NCI-H2196 treated with DMSO at 0.1 percent for 48 hours (cell line): ENCODE data around the gene ZNF469.

Source experiments
- DNase-seq: peaks from one replicate; lab custom pipeline; 2025; ENCODE audit not compliant: unreplicated experiment; lab: John Stamatoyannopoulos, UW

The ZNF469 gene

DNA sequence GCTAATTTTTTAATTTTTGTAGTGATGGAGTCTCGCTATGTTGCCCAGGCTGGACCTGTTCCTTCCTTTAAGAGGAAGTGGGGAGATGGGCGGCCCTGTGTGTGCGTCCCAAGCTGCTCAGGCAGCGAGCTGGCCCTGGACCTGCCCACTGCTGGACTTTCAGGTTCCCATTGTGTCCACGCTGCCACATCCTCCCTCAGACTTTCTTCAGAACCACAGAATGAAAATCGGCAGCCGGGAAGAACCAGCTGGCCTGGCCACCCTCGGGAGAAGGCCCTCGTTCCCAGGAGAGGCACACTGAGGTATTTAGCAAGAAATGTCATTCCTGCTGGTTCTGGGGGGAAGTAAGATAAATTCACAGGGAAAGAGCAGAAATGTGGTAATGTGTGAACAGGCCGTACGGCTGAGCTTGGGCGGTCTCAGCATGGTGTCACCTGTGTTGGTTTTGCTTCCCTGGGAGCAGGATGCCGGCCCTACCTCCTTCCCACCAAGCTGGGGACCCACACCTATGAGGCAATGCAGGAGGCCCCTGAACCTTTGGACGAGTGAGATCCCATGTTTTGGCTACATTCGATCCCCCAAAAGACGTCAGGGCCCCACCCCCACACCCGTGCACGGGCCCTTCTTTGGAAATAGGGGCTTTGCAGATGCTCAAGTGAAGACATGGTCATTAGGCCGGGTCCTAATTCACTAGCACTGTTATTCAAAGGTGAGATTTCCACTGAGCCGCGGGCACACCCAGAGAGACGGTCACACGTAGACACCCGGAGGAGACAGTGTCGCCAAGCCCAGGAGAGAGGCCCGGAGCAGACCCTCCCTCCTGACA is 35.9 kb upstream of the ZNF469 start:
- no peak for DNase-seq

DNA sequence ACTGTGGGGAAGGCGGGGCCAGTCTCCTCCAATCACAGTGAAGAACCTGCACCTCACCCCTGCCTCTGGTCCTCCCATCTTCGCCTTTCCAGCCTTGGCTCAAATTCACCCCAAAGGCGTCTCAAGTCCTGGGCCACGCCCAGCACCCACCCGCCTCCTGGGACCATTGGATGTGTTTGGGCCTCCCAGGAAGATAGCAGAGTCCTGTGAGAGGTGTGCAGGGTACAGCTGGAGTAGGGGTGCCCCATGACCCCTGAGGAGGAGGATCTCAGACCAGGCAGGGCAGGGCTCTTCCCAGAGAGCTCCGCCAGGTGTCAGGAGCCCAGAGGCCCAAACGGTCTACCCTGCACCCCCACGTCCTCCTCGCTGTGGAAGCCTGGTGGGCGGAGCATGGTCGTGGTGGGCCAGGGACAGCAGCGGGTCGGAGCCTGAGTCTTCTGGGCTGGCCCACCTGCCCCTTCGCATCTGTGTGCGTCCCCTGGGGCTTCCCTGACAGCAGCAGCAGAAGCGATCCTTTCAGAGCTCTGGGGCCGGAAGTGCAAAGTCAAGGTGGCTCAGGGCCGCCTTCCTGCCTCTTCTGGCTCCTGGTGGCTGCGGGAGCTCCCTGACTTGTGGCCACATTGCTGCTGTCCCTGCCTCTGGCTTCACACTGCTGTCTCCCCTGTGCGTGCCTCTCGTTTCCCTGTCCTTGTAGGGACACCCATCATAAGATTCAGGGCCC is 34.9 kb upstream of the ZNF469 start:
- DNase-seq = no peak

DNA sequence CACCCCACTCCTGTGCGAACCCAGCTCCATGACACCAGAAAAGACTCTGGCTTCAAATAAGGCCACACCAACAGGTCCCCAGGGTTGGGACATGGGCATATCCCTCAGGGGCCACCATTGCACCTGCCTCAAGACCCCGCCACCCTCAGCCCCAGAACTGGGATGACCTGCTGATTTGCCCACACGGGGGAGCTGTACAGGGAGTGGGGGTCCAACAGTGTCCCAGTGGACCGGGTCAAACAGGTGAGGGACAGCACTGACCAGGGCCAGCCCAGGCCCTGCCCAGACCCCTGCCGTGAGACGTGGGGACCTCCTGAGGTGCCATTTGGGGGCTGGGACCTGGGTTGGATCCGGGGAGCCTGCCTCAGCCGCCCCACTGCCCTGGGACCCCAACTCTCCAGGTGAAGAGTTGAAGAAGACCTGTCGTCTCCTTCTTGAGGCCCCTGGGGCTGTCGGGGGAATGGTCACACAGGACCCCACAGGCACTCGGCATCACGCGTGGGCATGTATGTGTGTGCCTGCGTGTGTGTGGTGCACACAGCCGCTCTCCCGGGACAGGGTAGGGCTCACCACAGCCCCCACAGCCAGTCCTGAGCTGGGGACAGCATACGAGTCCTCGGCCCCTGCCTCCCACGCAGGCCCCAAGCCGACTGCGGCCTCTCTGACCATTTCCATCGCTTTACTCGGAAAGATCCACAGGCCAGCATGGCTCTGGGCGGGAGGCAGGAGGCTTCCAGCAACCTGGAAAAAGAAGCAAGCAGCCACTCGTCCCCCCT is 34.2 kb upstream of the ZNF469 start:
- no peak for DNase-seq

DNA sequence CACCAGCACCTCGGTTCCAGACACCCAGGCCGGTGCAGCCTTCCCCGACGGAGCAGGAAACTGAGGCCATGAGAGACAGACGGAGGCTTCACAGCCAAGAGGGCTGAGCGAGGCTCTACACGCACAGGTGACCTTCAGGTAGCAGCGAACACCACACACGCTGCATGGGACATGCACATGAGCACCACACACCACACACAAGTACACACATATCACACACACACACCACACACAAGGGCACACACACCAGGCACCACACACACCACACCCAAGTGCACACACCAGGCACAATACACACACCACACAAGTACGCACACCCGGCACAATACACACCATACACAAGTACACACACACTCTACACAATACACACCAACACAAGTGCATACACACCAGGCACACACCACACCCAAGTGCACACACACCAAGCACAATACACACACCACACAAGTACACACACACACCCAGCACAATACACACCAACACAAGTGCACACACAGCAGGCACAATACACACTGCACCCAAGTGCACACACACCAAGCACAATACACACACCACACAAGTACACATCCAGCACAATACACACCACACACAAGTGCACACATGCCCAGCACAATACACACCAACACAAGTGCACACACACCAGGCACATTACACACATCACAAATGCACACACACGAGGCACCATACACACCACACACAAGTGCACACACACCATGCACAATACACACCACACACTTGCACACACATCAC is 33.4 kb upstream of the ZNF469 start:
- DNase-seq = no peak

DNA sequence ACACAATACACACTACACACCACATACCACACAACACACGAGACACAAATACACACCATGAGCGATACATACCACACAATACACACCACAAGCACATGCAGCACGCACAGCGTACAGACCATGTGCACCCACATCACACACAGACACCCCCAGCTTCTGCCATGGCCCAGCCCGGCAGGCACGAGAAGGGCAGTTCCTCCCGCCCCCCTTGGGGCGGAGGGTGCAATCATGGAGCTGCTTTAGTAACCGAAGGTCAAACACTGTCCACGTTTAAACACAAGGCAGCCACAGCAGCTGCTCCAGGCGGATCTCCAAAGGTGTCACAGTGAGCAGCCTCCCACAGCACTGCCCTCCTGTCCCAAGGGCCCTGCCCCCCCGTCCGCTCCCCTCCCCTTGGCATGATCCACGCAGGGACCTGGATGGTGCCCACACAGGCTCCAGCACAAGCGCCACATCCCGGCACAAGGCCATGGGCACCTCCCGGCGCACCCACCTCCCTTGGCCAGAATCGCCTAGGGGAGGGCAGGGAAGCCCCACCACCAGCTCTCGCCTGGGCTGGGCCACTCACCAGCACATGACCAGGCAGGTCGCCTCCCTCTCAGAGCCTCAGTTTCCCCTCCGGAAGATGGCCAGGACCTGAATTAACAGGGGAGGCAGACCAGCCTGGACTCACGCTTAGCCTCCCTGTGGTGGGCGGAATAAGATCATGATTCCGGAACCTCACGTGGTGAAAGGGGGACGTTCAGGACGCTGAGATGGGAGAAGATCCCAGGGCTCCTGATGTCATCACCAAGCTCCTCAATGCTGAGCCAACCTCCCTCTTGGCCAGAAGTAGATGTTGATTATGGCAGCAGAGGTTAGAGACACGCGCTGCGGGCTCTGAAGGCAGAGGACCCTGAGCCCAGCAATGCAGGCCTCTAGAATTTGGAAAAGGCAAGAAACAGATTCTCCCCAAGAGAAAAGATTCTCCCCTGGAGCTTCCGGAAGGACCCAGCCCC is 32.6 kb upstream of the ZNF469 start:
- no peak for DNase-seq

DNA sequence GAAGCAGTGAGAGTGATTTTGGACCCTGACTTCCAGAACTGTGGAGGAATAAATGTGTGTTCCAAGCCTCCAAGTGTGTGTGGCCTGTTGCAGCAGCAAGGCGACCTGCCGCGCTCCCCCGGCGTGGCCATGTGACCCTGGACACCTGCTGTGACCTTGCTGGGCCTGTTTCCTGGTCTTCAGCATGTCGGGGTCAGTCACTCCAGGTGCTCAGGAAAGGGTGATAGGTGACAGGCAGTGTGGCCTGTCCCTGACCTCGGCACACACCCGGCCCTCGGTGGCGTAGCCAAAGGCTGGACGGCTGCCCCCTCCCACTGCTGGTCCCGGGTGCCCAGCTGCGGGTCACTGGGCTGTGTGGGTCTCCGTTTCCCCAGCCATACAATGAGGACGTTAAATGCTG is 31.8 kb upstream of the ZNF469 start:
- no peak for DNase-seq

DNA sequence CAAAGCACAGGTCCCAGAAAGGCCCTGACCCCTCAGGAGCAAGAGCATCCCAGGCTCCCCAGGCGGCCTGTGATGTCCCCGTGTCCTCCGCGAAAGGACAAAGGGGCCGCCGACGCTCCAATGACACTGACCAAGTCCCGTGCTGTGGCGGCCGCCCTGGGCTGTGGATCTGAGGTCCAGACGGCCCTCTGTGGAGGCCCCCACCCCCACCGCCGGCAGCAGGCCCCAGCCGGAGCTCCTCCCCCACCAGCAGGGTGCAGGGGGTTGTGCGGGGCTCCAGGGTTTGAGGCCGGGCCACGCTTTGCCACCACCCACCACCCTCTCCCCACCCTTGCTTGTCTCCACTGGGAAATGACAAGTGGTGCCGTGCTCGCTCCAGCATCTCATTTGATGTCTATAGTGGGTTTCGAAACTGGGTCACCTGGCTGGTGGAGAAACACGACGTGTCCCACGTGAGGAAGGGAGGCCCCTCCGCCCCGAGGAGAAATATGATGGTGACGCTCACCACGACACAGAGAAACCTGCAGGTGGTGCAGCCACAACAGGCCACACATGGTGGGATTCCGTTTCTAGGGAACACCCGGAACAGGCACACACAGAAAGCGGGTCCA is 31.2 kb upstream of the ZNF469 start:
- no peak for DNase-seq

DNA sequence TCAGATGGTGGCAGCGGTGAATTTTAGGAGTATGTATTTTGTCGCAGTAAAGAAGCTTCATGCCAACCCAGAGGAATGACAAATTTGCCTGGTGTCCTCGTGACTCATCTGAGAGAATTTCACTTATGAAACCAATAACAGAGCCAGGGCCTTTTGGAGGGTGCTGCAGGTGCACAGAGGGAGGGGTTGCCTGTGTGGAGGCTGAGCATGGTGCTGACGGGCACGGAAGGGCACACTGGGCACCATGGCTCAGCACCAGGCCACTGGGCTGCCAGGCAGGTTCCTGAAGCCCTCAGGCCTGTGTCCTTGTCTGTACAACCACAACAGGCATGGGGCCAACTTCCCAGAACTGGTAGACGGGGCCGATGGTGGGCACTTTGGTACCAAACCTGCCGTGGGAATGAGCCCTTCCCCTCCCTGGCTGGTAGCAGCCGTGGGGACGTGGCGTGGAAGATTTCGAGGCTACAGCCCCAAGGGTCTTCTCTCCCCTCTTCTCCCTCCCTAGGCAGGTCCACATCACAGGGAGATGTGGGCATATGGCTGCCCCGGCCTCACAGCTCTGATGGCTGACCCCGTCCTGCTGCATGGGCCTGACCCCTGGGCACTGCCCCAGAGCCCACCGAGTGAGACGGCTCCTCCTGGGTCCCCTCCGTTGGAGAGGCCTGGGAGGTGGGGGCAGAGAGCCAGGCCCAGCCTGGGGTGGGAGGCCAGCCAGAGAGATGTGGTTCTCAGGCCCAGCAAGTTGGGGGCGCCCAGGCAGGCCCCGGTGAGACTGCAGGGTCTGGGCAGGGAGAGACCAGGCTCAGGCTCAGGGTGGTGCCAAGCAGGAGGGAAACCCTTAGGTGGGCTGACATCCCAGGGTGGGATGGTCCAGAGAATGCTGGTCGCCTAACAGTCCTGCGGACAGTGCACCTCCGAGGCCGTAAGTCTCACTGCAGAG is 30.2 kb upstream of the ZNF469 start:
- DNase-seq = no peak

DNA sequence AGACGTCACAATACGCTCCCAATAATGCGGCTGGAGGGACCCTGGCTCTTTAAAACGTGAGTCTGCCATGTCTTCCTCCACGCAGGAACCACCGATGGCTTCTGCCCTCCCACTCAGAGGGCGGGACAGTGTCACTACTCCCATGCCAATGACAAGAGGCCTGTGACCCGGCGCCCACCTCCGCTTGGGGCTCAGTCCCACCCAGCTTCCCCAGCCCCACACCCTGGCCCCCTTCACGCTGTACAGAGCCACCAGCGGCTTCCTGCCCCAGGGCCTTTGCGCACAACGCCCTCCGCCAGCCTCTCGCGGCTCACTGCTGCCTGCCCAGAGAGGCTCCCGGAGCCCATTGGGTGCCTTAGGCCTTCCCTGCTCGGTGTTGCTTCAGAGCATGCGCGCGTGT is 29.5 kb upstream of the ZNF469 start:
- DNase-seq = no peak

DNA sequence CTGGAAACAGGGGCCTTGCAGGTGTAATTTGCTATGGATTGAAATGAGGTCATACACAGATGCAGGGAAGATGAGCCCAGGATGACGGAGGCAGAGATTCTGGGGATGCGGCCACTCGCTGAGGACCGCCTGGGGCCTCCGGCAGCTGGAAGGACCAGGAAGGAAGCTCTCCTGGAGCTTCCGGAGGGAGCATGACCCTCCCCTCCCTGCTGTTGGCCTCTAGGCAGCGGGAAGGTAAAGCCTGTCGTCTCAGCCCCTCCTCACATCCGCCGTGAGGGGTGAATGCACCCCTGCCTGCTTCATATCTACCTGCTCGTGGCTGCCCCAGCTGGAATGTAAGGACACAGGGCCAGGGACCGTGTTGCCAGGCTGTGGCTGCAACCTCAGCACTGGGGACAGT is 29.1 kb upstream of the ZNF469 start:
- DNase-seq = no peak

DNA sequence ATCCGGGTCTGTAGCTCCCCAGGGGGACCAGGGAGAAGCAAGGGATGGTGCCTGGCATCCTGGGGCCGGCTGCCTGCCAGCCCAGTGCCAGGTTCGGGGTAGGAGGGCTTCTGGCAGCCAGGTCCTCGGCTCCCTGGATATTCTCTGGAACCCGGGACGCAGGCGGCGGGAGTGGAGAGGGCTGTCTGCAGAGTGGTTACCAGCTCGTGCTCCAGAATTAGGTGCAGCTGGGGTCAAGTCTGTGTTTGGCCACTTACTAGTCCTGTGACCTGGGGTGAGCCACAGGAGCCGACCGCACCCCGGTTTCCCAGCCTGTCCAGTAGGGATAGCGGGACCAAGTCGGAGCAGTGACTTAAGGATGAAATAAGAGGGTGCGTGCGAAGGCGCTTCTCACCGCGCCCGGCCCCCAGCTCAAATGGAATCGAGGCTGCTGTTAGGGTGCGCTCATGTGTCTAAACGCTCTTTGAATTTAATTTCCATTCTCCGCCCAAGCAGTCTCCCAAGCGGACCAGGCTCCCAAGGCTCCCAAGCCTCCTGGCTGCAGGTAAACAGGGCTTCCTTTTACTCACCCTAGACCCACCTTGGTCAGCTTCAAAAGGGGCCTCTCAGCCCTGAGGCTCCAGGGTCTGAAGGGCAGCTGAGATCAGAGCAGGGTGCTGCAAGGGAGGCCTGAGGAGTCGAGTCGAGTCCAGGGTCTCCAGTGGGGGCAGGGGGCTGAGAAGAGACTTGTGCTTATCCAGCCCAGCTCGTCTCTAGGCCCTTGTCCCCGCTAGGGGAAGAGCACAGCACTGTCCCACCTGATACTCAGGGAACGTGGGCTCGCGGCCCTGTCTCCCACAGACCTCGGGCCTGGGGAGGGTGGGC is 28.3 kb upstream of the ZNF469 start:
- DNase-seq = no peak

DNA sequence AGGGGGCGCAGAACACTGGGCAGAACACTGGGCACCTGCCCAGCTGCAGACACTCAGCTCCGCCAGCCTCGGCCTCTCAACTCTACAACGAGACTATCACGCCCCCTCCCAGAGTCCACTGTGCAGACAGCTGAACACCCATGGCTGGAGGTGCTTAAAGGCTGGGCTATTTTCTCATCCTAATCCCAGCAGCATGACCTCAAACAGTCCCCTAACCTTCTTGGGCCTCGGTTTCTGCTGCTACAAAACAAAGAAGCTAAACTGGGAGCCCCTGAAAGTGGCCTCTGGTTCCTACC is 27.7 kb upstream of the ZNF469 start:
- no peak for DNase-seq

DNA sequence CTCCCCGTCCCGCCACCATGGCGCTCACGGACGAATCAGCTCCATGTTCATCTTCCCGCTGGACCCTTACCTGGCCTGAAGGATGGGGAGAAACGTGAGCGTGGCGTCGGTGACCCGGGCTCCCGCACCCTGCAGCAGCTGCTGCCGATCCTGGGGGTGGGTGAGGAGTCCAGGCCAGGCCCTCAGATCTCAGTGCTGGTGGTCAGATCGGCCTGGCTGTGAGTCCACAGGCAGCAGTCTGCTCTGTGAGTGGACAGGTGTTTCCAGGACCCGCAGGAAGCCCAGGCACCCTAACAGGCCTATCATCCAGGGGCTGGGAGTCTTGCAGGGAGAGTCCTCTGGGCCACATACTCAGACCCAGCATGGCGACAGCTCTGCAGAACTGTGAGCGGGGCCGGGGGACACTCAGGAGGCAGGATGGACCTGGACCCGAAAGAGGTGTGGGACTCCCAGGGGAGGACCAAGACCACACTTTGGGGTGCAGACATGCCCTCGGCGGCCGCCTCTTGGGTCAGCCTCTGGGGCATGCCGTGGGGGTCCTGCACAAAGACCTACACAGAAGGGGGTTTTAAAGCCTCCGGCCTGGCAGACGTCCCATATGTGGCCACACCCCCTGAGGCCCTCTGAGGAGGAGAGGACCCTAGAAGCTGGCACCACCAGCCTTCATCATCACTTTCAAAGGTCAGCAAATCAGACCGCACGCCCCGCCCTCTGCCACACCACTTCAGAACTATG is 27.2 kb upstream of the ZNF469 start:
- no peak for DNase-seq

DNA sequence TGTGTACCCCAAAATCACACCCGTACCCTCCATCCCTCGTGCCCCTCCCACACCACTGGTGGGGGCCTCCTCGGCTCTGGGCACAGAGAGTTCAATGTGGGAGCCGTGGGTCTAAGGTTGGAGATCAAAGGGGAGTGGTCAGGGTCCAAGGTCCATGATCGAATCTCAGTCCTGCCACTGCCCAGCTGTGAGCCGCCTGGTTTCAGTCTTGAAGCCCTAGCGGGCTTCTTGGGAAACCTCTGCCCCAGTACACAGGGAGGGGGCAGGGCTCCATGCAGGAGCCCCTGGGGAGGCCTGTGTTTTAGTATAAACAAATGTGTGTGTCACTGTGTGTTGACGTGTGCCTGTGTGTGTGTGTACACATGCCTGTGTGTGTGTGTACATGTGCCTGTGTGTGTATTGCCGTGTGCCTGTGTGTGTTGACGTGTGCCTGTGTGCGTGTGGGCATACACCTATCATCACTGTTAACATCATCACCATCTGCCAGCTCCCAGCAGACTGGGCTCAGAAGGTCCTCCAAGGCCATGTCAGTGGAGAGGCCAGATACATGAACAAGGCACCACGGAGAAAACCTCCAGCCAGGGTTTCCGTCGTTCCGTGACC is 26.5 kb upstream of the ZNF469 start:
- DNase-seq = no peak

DNA sequence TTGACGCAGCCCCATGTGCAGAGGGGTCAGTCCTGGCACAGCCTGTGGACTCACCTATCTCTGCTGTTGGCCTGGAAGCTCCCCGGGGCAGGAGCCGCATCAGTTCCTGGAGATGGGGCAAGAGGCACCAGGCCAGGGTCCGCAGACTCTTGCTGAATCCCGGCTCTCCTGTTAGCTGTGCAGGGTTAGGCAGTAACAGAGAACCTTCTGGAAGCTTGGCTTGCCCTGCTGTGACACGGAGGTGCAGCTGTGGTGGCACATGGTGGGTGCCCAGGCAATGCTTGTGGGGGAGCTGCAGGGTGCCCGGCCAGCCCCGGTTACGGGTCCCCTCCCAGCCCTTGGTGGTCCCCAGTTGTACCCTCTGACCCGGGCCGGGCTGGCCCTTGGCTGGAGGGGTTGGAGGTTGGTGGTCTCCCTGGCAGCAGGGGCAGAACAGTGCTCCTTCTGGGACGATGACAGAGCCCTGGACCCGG is 26.0 kb upstream of the ZNF469 start:
- no peak for DNase-seq

DNA sequence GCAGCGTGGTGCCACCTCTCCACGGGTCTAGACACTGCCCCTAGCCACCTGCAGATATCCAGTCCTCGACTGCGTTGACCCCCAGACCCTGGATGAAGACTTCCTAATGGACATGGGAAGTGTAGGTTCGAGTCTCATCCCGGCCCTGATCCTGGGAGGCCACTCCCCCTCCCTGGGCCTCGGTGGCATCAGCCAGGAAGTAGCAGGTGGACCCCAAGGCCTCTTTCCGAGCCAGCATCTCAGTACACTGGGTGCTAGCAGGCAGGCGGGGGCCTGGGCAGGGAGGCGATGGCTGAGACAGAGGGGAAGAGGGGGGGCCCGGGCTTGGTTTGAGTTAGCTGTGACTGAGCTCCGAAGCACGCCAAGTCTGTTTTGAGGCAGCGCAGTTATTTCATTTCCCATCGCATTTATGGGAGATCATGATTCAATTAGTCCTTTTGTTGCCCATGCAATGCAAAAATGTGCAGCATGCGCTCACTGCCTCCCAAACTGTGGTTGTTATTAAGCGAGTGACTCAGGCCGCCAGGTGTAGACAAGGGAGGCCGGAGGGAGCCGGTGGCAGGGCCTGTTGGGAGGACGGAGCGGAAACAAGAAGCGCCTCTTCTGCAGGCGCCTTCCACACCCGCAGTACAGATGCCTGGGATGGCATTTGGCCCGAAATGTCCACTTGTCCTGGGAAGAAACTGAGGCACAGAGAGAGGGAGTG is 25.3 kb upstream of the ZNF469 start:
- DNase-seq = no peak
